HepG2 (cell line): ENCODE measurements around the gene NOC4L.

Experiments used
- ATF7 ChIP-seq, 2 experiments: fragments of 450-650 bp in 1 of 2; sonication (generic) in 1 of 2; formaldehyde crosslinking in 1 of 2; IDR thresholded peaks; 2 replicates each; pipeline versions ENCODE4 v1.4.0 to v1.6.1; 2016 to 2020; ENCODE audit warnings: antibody characterized with exemption in 1 of 2, mild to moderate bottlenecking in 1 of 2, missing genetic modification reagents in 1 of 2
- JUN ChIP-seq: sonication (generic); formaldehyde crosslinking; IDR thresholded peaks from 2 replicates; pipeline ENCODE4 v1.4.0; 2020; ENCODE audit warnings: mild to moderate bottlenecking, missing genetic modification reagents
- KDM1A ChIP-seq: IDR thresholded peaks from 2 replicates; pipeline ENCODE4 v1.6.1; 2016; ENCODE audit warnings: missing compliant biosample characterization
- ZBTB38 ChIP-seq: sonication (generic); formaldehyde crosslinking; IDR thresholded peaks from 2 replicates; pipeline ENCODE4 v1.5.1; 2020; ENCODE audit warnings: mild to moderate bottlenecking, missing genetic modification reagents
- ZNF350 ChIP-seq: sonication (generic); formaldehyde crosslinking; IDR thresholded peaks from 2 replicates; pipeline ENCODE4 v1.4.0; 2020; ENCODE audit warnings: mild to moderate bottlenecking, low read depth, missing genetic modification reagents, borderline replicate concordance
- TF ChIP-seq, protein P1 (sequence below): IDR thresholded peaks from 2 replicates; pipeline ENCODE4 v1.6.1; 2016; ENCODE audit warnings: low read depth, control low read depth
- TF ChIP-seq, protein P2 (sequence below): sonication (generic); formaldehyde crosslinking; IDR thresholded peaks from 2 replicates; pipeline ENCODE4 v1.5.0; 2020; ENCODE audit warnings: mild to moderate bottlenecking, missing genetic modification reagents, moderate library complexity
- TF ChIP-seq, protein P3 (sequence below): sonication (generic); formaldehyde crosslinking; IDR thresholded peaks from 2 replicates; pipeline ENCODE4 v1.4.0; 2020; ENCODE audit warnings: missing genetic modification reagents, mild to moderate bottlenecking, borderline replicate concordance

DNA sequence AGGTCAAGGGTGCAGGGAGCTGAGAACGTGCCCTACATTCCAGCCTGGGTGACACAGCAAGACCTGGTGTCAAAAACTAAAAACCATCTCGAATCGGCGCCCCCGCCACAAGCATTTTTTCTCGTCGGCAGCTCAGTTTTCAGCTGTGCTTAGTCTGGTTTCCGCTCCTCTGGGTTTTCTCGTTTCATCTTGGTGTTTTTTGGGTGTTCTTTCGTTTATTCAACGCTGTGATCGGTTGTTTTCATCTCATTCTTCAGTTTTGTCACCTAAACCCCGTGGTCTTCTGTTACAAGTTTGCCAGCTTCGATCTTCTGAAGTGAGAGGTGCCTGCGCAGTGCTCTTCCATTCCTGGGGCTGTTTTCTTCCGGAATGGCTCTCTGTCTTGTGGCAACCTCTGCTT lies 41.4 kb downstream of the NOC4L start:
- TF ChIP-seq, protein P1, sequence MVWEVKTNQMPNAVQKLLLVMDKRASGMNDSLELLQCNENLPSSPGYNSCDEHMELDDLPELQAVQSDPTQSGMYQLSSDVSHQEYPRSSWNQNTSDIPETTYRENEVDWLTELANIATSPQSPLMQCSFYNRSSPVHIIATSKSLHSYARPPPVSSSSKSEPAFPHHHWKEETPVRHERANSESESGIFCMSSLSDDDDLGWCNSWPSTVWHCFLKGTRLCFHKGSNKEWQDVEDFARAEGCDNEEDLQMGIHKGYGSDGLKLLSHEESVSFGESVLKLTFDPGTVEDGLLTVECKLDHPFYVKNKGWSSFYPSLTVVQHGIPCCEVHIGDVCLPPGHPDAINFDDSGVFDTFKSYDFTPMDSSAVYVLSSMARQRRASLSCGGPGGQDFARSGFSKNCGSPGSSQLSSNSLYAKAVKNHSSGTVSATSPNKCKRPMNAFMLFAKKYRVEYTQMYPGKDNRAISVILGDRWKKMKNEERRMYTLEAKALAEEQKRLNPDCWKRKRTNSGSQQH (CRISPR knock-in tag), result no peak
- TF ChIP-seq, protein P2, sequence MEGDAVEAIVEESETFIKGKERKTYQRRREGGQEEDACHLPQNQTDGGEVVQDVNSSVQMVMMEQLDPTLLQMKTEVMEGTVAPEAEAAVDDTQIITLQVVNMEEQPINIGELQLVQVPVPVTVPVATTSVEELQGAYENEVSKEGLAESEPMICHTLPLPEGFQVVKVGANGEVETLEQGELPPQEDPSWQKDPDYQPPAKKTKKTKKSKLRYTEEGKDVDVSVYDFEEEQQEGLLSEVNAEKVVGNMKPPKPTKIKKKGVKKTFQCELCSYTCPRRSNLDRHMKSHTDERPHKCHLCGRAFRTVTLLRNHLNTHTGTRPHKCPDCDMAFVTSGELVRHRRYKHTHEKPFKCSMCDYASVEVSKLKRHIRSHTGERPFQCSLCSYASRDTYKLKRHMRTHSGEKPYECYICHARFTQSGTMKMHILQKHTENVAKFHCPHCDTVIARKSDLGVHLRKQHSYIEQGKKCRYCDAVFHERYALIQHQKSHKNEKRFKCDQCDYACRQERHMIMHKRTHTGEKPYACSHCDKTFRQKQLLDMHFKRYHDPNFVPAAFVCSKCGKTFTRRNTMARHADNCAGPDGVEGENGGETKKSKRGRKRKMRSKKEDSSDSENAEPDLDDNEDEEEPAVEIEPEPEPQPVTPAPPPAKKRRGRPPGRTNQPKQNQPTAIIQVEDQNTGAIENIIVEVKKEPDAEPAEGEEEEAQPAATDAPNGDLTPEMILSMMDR (CRISPR knock-in tag), result no peak
- TF ChIP-seq ATF7 (IDR thresholded peaks at IDR 0.05) (no peak), ATF7 (CRISPR knock-in tag; IDR thresholded peaks at IDR 0.05) (no peak), KDM1A (CRISPR knock-in tag) (no peak), ZNF350 (no peak), JUN (CRISPR knock-in tag) (no peak), ZBTB38 (CRISPR knock-in tag) (no peak)
- TF ChIP-seq, protein P3, sequence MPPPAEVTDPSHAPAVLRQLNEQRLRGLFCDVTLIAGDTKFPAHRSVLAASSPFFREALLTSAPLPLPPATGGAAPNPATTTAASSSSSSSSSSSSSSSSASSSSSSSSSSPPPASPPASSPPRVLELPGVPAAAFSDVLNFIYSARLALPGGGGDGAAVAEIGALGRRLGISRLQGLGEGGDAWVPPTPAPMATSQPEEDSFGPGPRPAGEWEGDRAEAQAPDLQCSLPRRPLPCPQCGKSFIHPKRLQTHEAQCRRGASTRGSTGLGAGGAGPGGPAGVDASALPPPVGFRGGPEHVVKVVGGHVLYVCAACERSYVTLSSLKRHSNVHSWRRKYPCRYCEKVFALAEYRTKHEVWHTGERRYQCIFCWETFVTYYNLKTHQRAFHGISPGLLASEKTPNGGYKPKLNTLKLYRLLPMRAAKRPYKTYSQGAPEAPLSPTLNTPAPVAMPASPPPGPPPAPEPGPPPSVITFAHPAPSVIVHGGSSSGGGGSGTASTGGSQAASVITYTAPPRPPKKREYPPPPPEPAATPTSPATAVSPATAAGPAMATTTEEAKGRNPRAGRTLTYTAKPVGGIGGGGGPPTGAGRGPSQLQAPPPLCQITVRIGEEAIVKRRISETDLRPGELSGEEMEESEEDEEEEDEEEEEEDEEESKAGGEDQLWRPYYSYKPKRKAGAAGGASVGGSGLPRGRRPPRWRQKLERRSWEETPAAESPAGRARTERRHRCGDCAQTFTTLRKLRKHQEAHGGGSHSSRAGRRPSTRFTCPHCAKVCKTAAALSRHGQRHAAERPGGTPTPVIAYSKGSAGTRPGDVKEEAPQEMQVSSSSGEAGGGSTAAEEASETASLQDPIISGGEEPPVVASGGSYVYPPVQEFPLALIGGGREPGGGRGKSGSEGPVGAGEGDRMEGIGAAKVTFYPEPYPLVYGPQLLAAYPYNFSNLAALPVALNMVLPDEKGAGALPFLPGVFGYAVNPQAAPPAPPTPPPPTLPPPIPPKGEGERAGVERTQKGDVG (CRISPR knock-in tag), result no peak
